K562 (cell line): ENCODE results near the gene URGCP. TPM values are rescaled to one million over a fixed set of nuclear protein-coding genes. Genes with fewer than 3 reads are reported as not detected.

Source experiments
- BHLHE40 ChIP-seq: IDR thresholded peaks from 2 replicates; pipeline ENCODE4 v1.6.1; 2011; ENCODE audit warnings: low read length, improper control_type of control experiment
- CBX5 ChIP-seq: IDR thresholded peaks from 2 replicates; pipeline ENCODE4 v1.6.1; 2014; ENCODE audit warnings: low read depth, borderline replicate concordance
- CTCF ChIP-seq, 3 experiments: IDR thresholded peaks in 2 of 3; conservative IDR thresholded peaks in 1 of 3; 2 replicates each; pipeline ENCODE4 v1.5.1; 2011 to 2012; ENCODE audit warnings: low read length in 3 of 3, mild to moderate bottlenecking in 3 of 3, control low read depth in 2 of 3, improper control_type of control experiment in 1 of 3, inconsistent platforms in 1 of 3, low read depth in 1 of 3, mixed read lengths in 1 of 3, moderate library complexity in 1 of 3; ENCODE audit not compliant: insufficient read depth in 2 of 3
- DPF2 ChIP-seq: fragments of 450-650 bp; IDR thresholded peaks from 2 replicates; pipeline ENCODE4 v1.6.1; 2016
- HMGXB4 ChIP-seq: sonication (generic); formaldehyde crosslinking; IDR thresholded peaks from 2 replicates; pipeline ENCODE4 v1.8.1; 2023; ENCODE audit warnings: mild to moderate bottlenecking, missing genetic modification reagents
- MCM2 ChIP-seq: fragments of 450-650 bp; IDR thresholded peaks from 2 replicates; pipeline ENCODE4 v1.6.1; 2017; ENCODE audit warnings: low read depth, mild to moderate bottlenecking
- NCOA1 ChIP-seq: fragments of 450-650 bp; IDR thresholded peaks from 2 replicates; pipeline ENCODE4 v1.6.1; 2016; ENCODE audit warnings: low read depth
- RAD21 ChIP-seq, 2 experiments: fragments of 250-450 bp in 1 of 2; fragments of 450-650 bp in 1 of 2; sonication (Bioruptor Pico) in 1 of 2; formaldehyde crosslinking in 1 of 2; IDR thresholded peaks in 1 of 2; conservative IDR thresholded peaks in 1 of 2; 2 replicates each; pipeline versions ENCODE4 v1.4.0 to v1.8.0; 2020 to 2022; ENCODE audit warnings: mild to moderate bottlenecking in 2 of 2, moderate library complexity in 1 of 2
- SMC3 ChIP-seq: conservative IDR thresholded peaks from 2 replicates; pipeline ENCODE4 v1.6.1; 2011; ENCODE audit warnings: low read depth, low read length, improper control_type of control experiment; ENCODE audit not compliant: insufficient read depth
- TAF1 ChIP-seq: IDR thresholded peaks from 2 replicates; pipeline ENCODE4 v1.6.1; 2011; ENCODE audit warnings: mild to moderate bottlenecking, low read length, moderate library complexity; ENCODE audit not compliant: insufficient read depth, control insufficient read depth, severe bottlenecking; ENCODE audit errors: extremely low read depth
- ZNF146 ChIP-seq: IDR thresholded peaks from one replicate; pipeline ENCODE4 v1.6.1; 2018; ENCODE audit warnings: missing compliant biosample characterization; ENCODE audit not compliant: unreplicated experiment
- ZNF589 ChIP-seq: fragments of 200-800 bp; sonication (Bioruptor generic); IDR thresholded peaks from 2 replicates; pipeline ENCODE4 v1.6.1; 2016; ENCODE audit warnings: low read depth, missing genetic modification characterization, missing compliant biosample characterization
- ZNF77 ChIP-seq: fragments of 250-450 bp; sonication (Bioruptor Pico); IDR thresholded peaks from 2 replicates; pipeline ENCODE4 v1.5.0; 2020
- polyA plus RNA-seq, 8 experiments: library from polyadenylated mRNA; depleted of rRNA in 4 of 8; stranded (reverse) in 5 of 8; unstranded in 3 of 8; fragments of >200 nt; fragmentation: Nextera tagmentation in 2 of 8; fragmentation: Illumina TruSeq in 1 of 8; extraction: Ambion mirVana in 2 of 8; extraction: Trizol in 1 of 8; gene quantifications; 2 replicates each; pipeline versions ENCODE4 v1.2.1 to v1.2.3, GENCODE V29; 2011 to 2014; ENCODE audit warnings: inconsistent platforms in 1 of 8, missing spikeins in 1 of 8
- total RNA-seq, 7 experiments: library from RNA; depleted of rRNA in 6 of 7; stranded (reverse); fragments of >200 nt in 6 of 7; fragmentation: Illumina TruSeq in 2 of 7; extraction: Trizol in 2 of 7; gene quantifications; 2 replicates each; pipeline versions ENCODE4 v1.2.1 to v1.2.3, GENCODE V29; 2011 to 2021; ENCODE audit warnings: low replicate concordance in 1 of 7
- TF ChIP-seq, protein P1 (sequence below): fragments of 450-650 bp; IDR thresholded peaks from 2 replicates; pipeline ENCODE4 v1.6.1; 2017; ENCODE audit warnings: mild to moderate bottlenecking, moderate library complexity

URGCP gene
- total and polyA plus RNA-seq, 9 of the 15 experiments (the other 6 are each of a cell fraction or from before 2014, with no cell fraction given): 1.7 to 25.8 (median 12.5) TPM

DNA sequence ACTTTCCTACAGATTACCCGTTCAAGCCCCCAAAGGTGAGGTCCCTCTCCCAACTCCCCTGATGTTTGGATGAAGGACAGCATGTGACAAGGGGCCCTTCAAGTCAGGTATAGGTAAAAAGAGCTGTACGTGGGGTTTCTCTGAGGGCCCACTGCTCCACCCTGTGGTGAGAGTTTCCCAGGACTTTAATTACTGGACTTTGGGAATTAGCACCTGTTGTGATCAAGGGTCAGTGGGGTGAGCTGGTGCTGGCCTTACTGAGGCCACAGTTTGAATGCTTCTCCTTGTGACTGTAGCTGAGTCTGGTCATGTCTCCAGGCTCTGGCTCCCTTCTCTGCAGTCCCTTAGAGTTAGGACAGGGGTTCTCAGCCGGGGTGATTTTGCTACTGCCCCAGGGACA lies 36.6 kb upstream of the URGCP start (continued):
- TF ChIP-seq TAF1: no peak
- no peak for TF ChIP-seq DPF2
- TF ChIP-seq BHLHE40: 0 out of 2 replicates have a peak, but pooled peaks have one; percentile 6
- no peak for TF ChIP-seq MCM2
- TF ChIP-seq RAD21 (CRISPR knock-in tag; conservative IDR thresholded peaks at IDR 0.05 in 1 of 2, IDR thresholded peaks at IDR 0.05 in 1 of 2): peak in 1 of 2 experiments; percentile 60; a peak in 2 of 4 replicates
- no peak for TF ChIP-seq HMGXB4
- TF ChIP-seq NCOA1: no peak
- no peak for TF ChIP-seq CBX5
- 0 out of 2 replicates have a peak, but pooled peaks have one; percentile 14 for TF ChIP-seq SMC3
- no peak for TF ChIP-seq ZNF77 (CRISPR knock-in tag)
- TF ChIP-seq ZNF589 (CRISPR knock-in tag): no peak
- TF ChIP-seq, protein P1, sequence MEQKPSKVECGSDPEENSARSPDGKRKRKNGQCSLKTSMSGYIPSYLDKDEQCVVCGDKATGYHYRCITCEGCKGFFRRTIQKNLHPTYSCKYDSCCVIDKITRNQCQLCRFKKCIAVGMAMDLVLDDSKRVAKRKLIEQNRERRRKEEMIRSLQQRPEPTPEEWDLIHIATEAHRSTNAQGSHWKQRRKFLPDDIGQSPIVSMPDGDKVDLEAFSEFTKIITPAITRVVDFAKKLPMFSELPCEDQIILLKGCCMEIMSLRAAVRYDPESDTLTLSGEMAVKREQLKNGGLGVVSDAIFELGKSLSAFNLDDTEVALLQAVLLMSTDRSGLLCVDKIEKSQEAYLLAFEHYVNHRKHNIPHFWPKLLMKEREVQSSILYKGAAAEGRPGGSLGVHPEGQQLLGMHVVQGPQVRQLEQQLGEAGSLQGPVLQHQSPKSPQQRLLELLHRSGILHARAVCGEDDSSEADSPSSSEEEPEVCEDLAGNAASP: no peak
- no peak for TF ChIP-seq ZNF146 (CRISPR knock-in tag)
- peak; percentile 30 to 51 (median 46); a peak in 5 of 6 replicates for TF ChIP-seq CTCF (IDR thresholded peaks at IDR 0.05 in 2 of 3, conservative IDR thresholded peaks at IDR 0.05 in 1 of 3; ENCODE audit: insufficient read depth in 2 of 3, low read depth in 1 of 3, low read length in 3 of 3)
